Activated B cell treated with CpG ODN at 0.5 μM for 24 hours (primary cell): ENCODE results near the gene ENOX1. TPM values are rescaled to one million over a fixed set of nuclear protein-coding genes. Genes with fewer than 3 reads are reported as not detected.

Experiments
- ATAC-seq: fragments of 200-7000 bp; cut with Tn5 transposase; one replicate; pipeline ENCODE4 v1.10.0; 2021; ENCODE audit warnings: low read depth, mild to moderate bottlenecking, moderate library complexity
- CTCF ChIA-PET: fragments of 350-600 bp; sonication (Branson Sonifier 250); formaldehyde crosslinking; loops from one replicate; lab custom pipeline; 2021; ENCODE audit warnings: antibody characterized with exemption; lab: Charles Lee
- POLR2A ChIA-PET: fragments of 350-600 bp; sonication (Branson Sonifier 250); formaldehyde crosslinking; loops from one replicate; lab custom pipeline; 2021; ENCODE audit warnings: antibody characterized with exemption; lab: Charles Lee
- DNase-seq: peaks from one replicate; pipeline ENCODE4 v3.0.0; 2022
- H3K27ac Mint-ChIP-seq: one replicate; pipeline ENCODE4 v1.8.0; 2020; ENCODE audit warnings: mixed read lengths
- H3K27me3 Mint-ChIP-seq: one replicate; pipeline ENCODE4 v1.8.0; 2021; ENCODE audit warnings: mixed read lengths
- H3K36me3 Mint-ChIP-seq: one replicate; pipeline ENCODE4 v1.8.0; 2021; ENCODE audit warnings: low read depth, mixed read lengths
- H3K4me1 Mint-ChIP-seq: one replicate; pipeline ENCODE4 v1.8.0; 2021; ENCODE audit warnings: mixed read lengths
- H3K4me3 Mint-ChIP-seq: one replicate; pipeline ENCODE4 v1.8.0; 2020; ENCODE audit warnings: mild to moderate bottlenecking, mixed read lengths
- H3K9me3 Mint-ChIP-seq: one replicate; pipeline ENCODE4 v1.8.0; 2020; ENCODE audit warnings: mixed read lengths
- intact Hi-C: fragments of 100-400 bp; cut with micrococcal nuclease; formaldehyde crosslinking; loops from one replicate; pipeline ENCODE4 v1.15.1; 2024
- total RNA-seq: library from RNA; stranded (reverse); gene quantifications from 2 replicates; pipeline ENCODE4 v1.2.3, GENCODE V29; 2022
- TF ChIP-seq, protein P1 (sequence below): fragments of 200-600 bp; IDR thresholded peaks from one replicate; pipeline ENCODE4 v1.8.0; 2022; ENCODE audit warnings: antibody characterized with exemption, mild to moderate bottlenecking

The ENOX1 gene
- total RNA-seq, 1 donor from 2014 or later, result not detected

DNA sequence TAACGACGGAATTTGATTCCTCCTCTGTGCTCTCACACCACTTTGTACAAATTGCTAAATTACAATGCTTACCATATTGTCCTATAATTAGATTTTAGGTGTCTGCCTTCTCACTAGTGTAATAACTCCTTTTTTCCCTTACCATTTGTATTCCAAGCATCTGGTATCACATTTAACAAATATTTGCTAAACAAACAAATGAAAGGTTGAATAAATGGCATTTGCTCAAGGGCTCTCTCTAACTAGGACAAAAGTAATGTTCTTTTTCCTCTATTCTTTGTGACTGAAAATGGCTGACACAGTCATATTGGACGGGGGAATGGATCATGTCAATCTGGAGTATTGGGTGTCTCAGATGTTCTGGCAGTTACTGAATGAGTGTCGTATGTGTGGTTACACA, 99.7 kb downstream of the ENOX1 start:
- ATAC-seq (no peak), DNase-seq (no peak)
- ChIA-PET POLR2A (no interaction called here), CTCF (no interaction called here)
- Mint-ChIP-seq H3K4me1 (no peaks in the 10 kb centered on the region), H3K9me3 (no peaks in the 10 kb centered on the region), H3K27ac (no peak overlapping the region), H3K4me3 (no peak overlapping the region), H3K27me3 (peaks cover 2% of the 10 kb centered on the region), H3K36me3 (no peaks in the 10 kb centered on the region)
- TF ChIP-seq, protein P1, sequence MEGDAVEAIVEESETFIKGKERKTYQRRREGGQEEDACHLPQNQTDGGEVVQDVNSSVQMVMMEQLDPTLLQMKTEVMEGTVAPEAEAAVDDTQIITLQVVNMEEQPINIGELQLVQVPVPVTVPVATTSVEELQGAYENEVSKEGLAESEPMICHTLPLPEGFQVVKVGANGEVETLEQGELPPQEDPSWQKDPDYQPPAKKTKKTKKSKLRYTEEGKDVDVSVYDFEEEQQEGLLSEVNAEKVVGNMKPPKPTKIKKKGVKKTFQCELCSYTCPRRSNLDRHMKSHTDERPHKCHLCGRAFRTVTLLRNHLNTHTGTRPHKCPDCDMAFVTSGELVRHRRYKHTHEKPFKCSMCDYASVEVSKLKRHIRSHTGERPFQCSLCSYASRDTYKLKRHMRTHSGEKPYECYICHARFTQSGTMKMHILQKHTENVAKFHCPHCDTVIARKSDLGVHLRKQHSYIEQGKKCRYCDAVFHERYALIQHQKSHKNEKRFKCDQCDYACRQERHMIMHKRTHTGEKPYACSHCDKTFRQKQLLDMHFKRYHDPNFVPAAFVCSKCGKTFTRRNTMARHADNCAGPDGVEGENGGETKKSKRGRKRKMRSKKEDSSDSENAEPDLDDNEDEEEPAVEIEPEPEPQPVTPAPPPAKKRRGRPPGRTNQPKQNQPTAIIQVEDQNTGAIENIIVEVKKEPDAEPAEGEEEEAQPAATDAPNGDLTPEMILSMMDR, result no peak
- intact Hi-C loops, result no loop called here

DNA sequence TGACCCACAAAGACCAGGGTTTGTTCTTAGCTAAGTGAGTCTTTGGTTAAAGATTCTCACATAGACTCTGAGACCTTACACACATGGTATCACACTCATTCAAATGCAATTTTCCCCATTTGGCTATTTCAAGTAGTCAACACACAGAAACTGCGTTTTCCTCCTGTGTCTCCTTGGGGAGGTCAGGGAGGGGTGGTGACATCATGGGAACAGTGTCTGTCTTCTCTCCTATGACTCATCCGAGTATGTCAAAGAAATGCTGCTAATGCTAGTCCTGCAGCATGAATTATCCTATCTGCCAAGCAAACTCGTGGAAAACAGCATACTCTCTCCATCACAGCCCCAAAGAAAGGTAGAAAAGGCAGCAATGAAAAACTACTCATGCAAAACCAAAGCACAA, 100.2 kb downstream of the ENOX1 start:
- intact Hi-C loops, result no loop called here
- peaks cover 2% of the 10 kb centered on the region for H3K27me3 Mint-ChIP-seq
- H3K4me3 Mint-ChIP-seq, result no peak overlapping the region
- POLR2A ChIA-PET, result no interaction called here
- no peak overlapping the region for H3K27ac Mint-ChIP-seq
- DNase-seq, result no peak
- no peaks in the 10 kb centered on the region for H3K4me1 Mint-ChIP-seq
- no peaks in the 10 kb centered on the region for H3K36me3 Mint-ChIP-seq
- TF ChIP-seq, protein P1, result no peak
- CTCF ChIA-PET, result no interaction called here
- no peaks in the 10 kb centered on the region for H3K9me3 Mint-ChIP-seq
- ATAC-seq, result no peak

DNA sequence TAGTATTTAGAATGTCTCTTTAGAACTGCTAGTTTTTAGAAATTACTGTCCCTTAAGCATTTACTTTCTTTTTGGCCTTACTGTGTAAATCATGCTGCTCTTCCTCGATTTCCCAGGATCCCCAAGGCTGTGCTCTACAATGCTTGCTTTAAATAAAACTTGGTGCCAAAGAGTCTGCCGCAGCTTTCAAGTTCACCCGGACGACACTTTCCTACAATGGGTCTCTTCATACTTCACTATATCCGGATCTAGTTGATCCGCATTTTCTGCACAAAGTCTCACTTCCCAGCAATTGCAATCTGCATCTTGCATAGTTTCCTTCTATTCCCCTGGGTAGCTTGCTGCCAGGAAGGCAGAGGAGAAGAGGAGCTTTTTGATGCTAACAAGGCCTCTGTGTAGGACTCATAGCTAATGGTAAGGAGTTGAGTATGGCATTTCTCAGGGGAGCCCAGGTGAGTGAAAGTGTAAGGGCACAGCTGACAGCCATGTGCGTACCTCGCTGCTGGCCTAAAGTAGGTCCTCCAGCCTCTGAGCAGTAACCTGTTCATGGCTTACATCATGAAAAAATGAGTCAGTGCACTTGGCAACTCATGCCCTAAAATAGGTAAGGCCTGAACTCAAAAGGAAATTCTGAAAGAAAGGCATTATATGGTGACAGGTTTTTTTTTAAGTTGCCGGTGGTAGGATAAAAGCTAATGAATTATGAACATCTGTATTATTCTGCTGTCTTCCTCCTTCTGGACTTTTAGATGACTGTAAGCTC, 101.6 kb downstream of the ENOX1 start:
- H3K36me3 Mint-ChIP-seq, result no peaks in the 10 kb centered on the region
- no peak overlapping the region for H3K27ac Mint-ChIP-seq
- ChIA-PET CTCF (no interaction called here), POLR2A (no interaction called here)
- H3K4me3 Mint-ChIP-seq, result no peak overlapping the region
- H3K4me1 Mint-ChIP-seq, result no peaks in the 10 kb centered on the region
- H3K9me3 Mint-ChIP-seq, result no peaks in the 10 kb centered on the region
- no peak for ATAC-seq
- TF ChIP-seq, protein P1, result no peak
- no peak for DNase-seq
- no peaks in the 10 kb centered on the region for H3K27me3 Mint-ChIP-seq
- intact Hi-C loops, result no loop called here

DNA sequence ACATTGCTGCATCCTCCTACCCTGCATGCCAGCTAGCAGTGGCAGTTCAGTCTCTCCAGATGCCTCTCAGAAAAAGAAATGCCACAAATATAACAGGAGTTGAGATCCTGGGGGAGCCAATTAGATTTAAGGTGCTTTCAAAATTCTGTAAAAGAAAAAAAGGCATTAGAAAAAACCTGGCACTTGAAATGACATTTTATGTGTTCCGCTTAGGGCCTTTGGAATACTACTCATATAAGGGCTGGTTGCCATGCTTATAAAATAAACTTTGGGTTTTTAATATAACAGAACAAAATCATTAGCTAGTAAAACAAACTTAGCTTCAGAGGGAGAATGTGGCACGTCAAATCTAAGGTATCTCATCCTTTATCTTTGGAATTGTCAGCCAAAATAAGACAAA, 104.1 kb downstream of the ENOX1 start:
- Mint-ChIP-seq H3K4me3 (no peak overlapping the region), H3K27ac (no peak overlapping the region), H3K9me3 (no peaks in the 10 kb centered on the region), H3K27me3 (no peaks in the 10 kb centered on the region), H3K4me1 (no peaks in the 10 kb centered on the region), H3K36me3 (no peaks in the 10 kb centered on the region)
- POLR2A ChIA-PET, result no interaction called here
- ATAC-seq, result no peak
- CTCF ChIA-PET, result no interaction called here
- TF ChIP-seq, protein P1, result no peak
- no peak for DNase-seq
- intact Hi-C loops, result no loop called here

DNA sequence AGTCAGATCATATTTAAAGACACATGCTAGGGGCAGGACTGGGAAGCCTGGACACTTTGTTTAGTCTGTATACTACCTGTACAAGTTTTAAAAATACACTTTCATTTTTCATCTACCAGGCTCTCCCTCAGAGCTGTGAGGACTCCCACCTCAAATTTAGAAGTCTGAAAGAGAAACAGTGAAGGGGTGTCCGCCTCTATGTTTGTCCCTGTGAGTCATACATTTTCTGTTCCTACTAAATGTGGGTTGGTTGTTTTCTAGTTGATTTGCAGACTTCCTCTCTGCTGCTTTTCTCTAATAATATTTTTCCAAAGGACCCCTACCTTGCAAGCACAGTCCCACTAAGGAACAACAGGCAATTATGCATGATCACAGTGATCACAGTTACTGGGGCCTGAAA, 110.5 kb downstream of the ENOX1 start:
- H3K9me3 Mint-ChIP-seq, result no peaks in the 10 kb centered on the region
- ATAC-seq, result no peak
- ChIA-PET POLR2A (no interaction called here), CTCF (no interaction called here)
- no peak overlapping the region for H3K27ac Mint-ChIP-seq
- H3K4me3 Mint-ChIP-seq, result no peak overlapping the region
- H3K4me1 Mint-ChIP-seq, result no peaks in the 10 kb centered on the region
- TF ChIP-seq, protein P1, result no peak
- no peaks in the 10 kb centered on the region for H3K36me3 Mint-ChIP-seq
- H3K27me3 Mint-ChIP-seq, result peaks cover 2% of the 10 kb centered on the region
- intact Hi-C loops, result no loop called here
- DNase-seq, result no peak
